Suppressor macrophage treated with lipopolysaccharide for 1 hour (primary cell): ENCODE data around the gene NPIPB12.
"Not testable (repeated sequence)": the region's sequence is repeated elsewhere in the genome, so short reads cannot be mapped to it uniquely, and the experiment has no call there.

ENCODE experiments used
- DNase-seq, 3 donors: peaks; one replicate each; pipeline ENCODE4 v3.0.0-alpha.2; 2020 to 2022

The NPIPB12 gene

GRCh38 chr16:29506308-29506707, at the start of gene NPIPB12:
NPIPB12 (minus strand) TSS chr16:29506408.
- DNase-seq = not testable (repeated sequence)

DNA sequence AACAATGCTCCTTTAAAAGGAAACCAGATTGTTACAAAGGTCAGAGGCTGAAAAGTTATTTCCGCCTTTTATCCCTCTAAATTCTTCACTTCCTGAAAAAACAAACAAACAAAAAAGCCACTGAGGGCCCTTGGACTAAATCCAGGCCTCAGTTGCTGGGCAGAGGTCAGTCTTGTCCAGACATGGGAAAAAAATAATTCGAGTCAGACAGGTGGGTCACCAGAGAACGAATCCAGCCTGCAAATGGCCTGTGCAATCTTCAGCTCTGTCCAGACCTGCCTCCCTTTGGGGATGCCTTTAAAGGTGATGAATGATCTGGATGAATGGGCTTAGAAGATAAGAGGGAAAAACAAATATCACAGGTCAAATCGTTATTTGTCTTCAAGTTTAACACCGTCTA, 15.3 kb upstream of the NPIPB12 start:
- DNase-seq = not testable (repeated sequence)

GRCh38 chr16:29482276-29482675, 23.9 kb downstream of the NPIPB12 start:
- DNase-seq = not testable (repeated sequence)

DNA sequence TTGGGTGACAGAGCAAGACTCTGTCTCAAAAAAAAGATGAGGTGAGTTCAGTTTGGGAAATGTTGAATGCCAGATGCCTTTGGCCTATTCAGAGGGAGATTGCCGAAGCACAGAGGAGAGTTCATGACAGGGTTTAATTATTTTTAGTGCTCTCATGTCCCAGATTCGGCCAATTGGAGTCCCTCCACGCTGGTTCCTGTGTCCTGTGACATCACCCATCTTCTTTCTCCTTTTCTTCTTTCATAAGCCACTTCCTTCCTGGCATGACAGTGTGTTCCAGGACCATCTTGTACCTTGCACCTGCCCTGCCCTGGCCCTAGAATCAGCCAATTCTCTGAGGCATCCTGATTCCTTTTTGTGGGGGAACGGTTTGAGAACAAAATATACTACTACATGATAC, 34.1 kb downstream of the NPIPB12 start:
- DNase-seq = not testable (repeated sequence)

DNA sequence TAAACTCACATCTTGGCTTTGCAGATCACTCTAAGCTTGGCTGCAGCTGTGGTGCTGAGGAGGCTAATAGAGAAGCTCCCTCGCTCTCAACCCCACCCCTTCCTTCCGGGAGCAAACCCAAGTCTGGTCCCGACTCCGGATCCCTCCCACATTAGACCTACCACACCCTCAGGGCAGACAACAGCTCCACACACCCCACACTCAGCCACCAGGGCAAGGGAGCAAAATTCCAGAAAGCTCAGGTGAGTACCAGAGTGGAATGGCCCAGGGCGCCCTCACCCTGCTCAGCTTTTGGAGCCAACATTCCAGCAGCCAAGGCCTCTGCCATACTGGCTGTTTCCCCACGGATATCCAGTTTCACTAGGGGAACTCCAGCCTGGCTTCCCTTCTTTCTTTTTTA, 36.5 kb downstream of the NPIPB12 start:
- DNase-seq = not testable (repeated sequence)

DNA sequence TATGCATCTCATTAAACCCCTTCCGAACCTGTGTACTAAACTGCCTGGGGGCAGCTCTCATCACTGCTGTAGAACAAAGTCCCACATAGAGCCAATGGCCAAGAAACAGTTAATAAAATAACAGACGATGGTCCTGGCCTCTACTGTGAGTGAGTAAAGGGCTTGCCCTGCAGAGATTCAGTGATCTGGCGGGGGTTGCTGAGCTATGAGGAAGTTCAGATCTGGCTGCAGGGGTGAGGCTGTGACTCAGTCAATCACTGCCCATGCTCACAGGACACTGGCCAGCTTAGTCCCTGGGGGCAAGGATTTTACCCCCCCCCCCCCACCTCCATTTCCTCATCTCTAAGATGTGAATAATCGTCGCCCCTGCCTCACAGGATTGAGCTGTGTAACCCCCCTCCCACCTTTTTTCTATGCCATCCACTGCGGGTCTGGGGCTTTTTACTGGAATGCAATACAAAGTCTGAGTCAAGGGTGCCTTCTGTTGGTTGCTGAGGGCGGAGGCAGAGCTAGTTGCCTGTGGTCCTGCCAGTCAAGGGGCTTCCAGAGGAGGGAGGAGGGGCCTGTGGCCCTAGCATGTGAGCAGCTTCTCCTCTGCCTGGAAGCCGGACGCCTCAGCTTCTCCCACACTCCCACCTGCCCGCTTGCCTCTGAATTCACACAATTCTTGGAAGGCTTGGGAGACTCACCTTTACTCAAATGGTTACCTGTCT, 38.4 kb downstream of the NPIPB12 start:
- DNase-seq = not testable (repeated sequence)

DNA sequence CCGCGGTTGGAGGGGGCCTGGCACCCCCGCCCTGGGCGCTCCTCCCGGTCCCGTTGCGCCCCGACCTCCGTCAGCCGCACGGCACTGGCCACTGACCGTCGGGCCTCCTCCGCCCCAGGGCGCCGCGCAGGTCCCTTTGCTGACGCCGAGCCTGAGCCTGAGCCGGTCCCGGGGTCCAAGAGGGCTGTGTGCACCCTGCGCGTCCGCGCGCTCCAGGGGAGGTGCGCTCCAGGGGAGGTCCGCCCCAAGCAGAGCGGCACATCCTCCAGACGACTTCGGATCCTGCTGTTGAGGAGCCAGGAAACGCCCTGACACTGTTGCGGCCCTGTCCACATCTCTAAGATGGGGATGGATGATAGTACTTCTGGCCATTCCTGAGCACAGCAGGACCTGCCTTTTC, 39.3 kb downstream of the NPIPB12 start:
- not testable (repeated sequence) for DNase-seq

- not testable (repeated sequence) for DNase-seq
Observed at GRCh38 chr16:29465985-29466824, 40.0 kb downstream of the NPIPB12 start.

- DNase-seq = not testable (repeated sequence)
Observed at GRCh38 chr16:29460647-29461030, 45.6 kb downstream of the NPIPB12 start.

GRCh38 chr16:29459706-29460646, 46.2 kb downstream of the NPIPB12 start, which contains the start of gene SULT1A4:
SULT1A4 (plus strand) TSS chr16:29459913; CDS start chr16:29461386, 1,473 bp downstream.
- not testable (repeated sequence) for DNase-seq

DNA sequence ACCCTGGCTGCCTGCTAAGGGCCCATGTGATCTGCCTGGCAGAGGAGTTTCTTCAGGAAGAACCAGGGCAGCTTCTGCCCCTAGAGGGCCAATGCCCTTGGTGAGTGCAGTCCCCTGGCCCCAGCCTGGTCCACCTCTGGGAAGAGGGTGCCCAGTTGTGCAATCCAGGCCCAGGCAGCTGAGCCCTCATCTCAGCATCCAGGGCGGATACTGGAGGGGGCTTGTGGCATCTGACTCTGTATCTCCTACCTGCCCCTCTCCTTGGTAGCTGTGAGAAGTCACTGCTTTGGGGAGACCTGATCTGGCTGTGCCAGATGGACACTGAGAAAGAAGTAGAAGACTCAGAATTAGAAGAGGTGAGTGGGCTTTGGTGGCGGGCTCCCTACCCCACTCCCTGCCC, 48.5 kb downstream of the NPIPB12 start:
- not testable (repeated sequence) for DNase-seq

GRCh38 chr16:29454828-29455227, 51.4 kb downstream of the NPIPB12 start:
- not testable (repeated sequence) for DNase-seq

- not testable (repeated sequence) for DNase-seq
Observed at GRCh38 chr16:29454269-29454668, 51.9 kb downstream of the NPIPB12 start, which contains the start of the genes BOLA2 and SLX1B. BOLA2 (minus strand) TSS chr16:29454351; CDS start chr16:29454253, 98 bp downstream. SLX1B (plus strand) TSS chr16:29454533.

DNA sequence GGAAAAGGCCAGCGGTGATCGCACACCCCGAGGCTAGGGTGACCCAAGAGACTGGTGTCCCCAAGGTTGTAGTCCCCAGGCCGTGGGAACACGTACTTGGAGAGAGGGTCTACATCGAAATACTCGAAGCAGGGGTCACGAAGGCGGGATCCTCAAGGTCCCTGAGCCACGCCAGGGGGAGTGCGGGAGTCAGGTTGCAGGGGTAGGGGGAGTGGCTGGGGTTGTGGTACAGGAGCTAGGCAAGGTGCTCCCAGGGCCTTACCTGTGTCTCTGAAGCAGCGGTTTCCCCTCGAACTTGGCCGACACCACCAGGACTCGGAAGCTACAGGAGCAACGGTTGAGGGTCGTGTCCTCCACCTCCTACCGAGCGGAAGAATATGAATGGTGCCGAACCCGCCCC, 52.5 kb downstream of the NPIPB12 start:
- DNase-seq = not testable (repeated sequence)
